Measurements from ENCODE around the gene TRMT1.

DNA sequence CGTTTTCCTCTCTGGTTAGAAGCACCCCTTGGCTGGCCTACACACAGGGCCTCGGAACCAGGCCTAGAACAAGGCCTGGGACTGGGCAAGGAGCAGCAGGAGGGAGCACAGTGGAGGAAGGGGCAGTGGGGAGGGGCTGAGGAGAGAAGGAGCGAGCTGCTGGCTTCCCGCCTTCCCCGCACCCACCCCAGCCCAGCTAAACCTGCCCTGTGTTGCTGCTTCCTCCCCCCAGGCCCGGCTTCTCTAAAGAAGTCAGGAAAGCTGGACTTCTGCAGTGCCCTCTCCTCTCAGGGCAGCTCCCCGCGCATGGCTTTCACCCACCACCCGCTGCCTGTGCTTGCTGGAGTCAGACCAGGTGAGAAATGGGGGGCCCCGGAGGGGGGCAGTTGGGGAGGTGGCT is 38.2 kb downstream of the TRMT1 start:
- TF ChIP-seq, protein P1, sequence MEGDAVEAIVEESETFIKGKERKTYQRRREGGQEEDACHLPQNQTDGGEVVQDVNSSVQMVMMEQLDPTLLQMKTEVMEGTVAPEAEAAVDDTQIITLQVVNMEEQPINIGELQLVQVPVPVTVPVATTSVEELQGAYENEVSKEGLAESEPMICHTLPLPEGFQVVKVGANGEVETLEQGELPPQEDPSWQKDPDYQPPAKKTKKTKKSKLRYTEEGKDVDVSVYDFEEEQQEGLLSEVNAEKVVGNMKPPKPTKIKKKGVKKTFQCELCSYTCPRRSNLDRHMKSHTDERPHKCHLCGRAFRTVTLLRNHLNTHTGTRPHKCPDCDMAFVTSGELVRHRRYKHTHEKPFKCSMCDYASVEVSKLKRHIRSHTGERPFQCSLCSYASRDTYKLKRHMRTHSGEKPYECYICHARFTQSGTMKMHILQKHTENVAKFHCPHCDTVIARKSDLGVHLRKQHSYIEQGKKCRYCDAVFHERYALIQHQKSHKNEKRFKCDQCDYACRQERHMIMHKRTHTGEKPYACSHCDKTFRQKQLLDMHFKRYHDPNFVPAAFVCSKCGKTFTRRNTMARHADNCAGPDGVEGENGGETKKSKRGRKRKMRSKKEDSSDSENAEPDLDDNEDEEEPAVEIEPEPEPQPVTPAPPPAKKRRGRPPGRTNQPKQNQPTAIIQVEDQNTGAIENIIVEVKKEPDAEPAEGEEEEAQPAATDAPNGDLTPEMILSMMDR (IDR thresholded peaks at IDR 0.05 in 4 of 5, conservative IDR thresholded peaks at IDR 0.05 in 1 of 5): no peak
- TF ChIP-seq POLR2A (IDR thresholded peaks at IDR 0.05): no peak
